Measurements from ENCODE around the gene NRCAM. TPM values are rescaled to one million over a fixed set of nuclear protein-coding genes. Genes with fewer than 3 reads are reported as not detected.

NRCAM gene
- total RNA-seq, 2 donors from 2014 or later = 17.9 to 28.2 TPM

DNA sequence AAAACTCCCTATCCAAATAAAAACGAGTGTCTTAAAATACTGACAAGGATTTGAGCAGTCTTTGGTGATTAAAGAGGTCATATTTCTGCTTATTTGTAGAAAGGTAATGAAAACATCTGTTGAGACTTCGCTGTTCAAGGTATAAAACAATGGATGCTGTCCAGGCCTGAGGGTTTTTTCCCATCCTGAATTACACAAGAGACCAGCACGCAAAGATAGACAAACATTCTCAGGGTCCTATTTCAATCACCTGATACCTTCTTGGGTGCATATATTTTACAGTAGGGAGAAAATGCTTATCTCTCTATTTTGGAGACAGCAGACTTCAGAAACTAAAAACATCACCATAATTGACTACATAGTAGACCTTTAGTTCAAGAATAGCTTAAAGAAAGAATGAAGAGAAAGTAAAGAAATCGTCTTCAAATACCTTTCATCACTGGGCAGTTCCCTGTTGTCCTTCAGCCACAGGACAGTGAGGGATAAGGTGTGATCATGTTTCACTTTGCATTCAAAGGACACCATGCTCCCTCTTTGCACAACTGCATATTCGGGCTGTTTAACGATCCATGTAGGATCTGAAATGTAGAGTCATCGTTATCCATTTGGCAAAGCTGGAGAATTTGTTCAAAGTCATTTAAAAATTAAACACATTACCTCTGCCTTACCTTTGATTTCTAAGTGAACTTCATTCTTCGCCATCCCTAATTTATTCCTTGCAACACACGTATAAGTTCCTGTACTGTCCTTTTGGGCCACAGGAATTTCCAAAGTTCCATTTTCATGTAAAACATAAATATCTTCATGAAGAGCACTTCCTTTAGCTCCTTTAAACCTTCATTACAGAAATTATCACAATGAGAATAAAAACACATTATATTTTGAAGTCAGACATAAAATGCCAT lies 262.4 kb downstream of the NRCAM start:
- H3K4me3 ChIP-seq (ENCODE audit: low read length) = no peak overlapping the region
- no peak overlapping the region for H3K4me3 Mint-ChIP-seq
- no peak overlapping the region for H3K9ac ChIP-seq (ENCODE audit: extremely low read depth, low read length, poor library complexity, severe bottlenecking)
- no peak for TF ChIP-seq CTCF (conservative IDR thresholded peaks at IDR 0.05)
- H3K27me3 ChIP-seq (ENCODE audit: control insufficient read depth, insufficient read depth, low read length, poor library complexity, severe bottlenecking) = no peaks in the 10 kb centered on the region
- H3K27ac ChIP-seq (ENCODE audit: low read depth, low read length) = no peak overlapping the region
- no peaks in the 10 kb centered on the region for H3K27me3 Mint-ChIP-seq (ENCODE audit: insufficient read depth)
- peaks cover 4% of the 10 kb centered on the region for H3K9me3 Mint-ChIP-seq
- H3K27ac Mint-ChIP-seq = no peak overlapping the region
- no peak for DNase-seq
- no peaks in the 10 kb centered on the region for H3K4me1 Mint-ChIP-seq
- H3K36me3 Mint-ChIP-seq (ENCODE audit: low read depth) = peaks cover 26% of the 10 kb centered on the region
- H3K9me3 ChIP-seq (ENCODE audit: control insufficient read depth, low read length) = no peaks in the 10 kb centered on the region
- H3K36me3 ChIP-seq (ENCODE audit: control insufficient read depth, insufficient read depth, low read length) = peaks cover 19% of the 10 kb centered on the region
- no peaks in the 10 kb centered on the region for H3K4me1 ChIP-seq (ENCODE audit: control insufficient read depth, insufficient read depth, low read length)
- WGBS, 2 experiments (ENCODE audit: insufficient coverage in 1 of 2, insufficient read length in 1 of 2) = 84 to 87% methylated on average over 7 to 9 of the region's 9 CpGs

GRCh38 chr7:108190891-108191290 lies 265.3 kb downstream of the NRCAM start:
- H3K36me3 ChIP-seq (ENCODE audit: control insufficient read depth, insufficient read depth, low read length) = peaks cover 19% of the 10 kb centered on the region
- no peaks in the 10 kb centered on the region for H3K4me1 Mint-ChIP-seq
- TF ChIP-seq CTCF (conservative IDR thresholded peaks at IDR 0.05) = no peak
- no peak overlapping the region for H3K27ac Mint-ChIP-seq
- no peak overlapping the region for H3K9ac ChIP-seq (ENCODE audit: extremely low read depth, low read length, poor library complexity, severe bottlenecking)
- 92 to 97% methylated on average over 4 of the region's 4 CpGs for WGBS, 2 experiments (ENCODE audit: insufficient coverage in 1 of 2, insufficient read length in 1 of 2)
- peaks cover 4% of the 10 kb centered on the region for H3K9me3 Mint-ChIP-seq
- no peak overlapping the region for H3K4me3 ChIP-seq (ENCODE audit: low read length)
- no peaks in the 10 kb centered on the region for H3K27me3 Mint-ChIP-seq (ENCODE audit: insufficient read depth)
- H3K36me3 Mint-ChIP-seq (ENCODE audit: low read depth) = peaks cover 31% of the 10 kb centered on the region
- no peak overlapping the region for H3K4me3 Mint-ChIP-seq
- H3K4me1 ChIP-seq (ENCODE audit: control insufficient read depth, insufficient read depth, low read length) = no peaks in the 10 kb centered on the region
- no peak for DNase-seq
- H3K9me3 ChIP-seq (ENCODE audit: control insufficient read depth, low read length) = no peaks in the 10 kb centered on the region
- H3K27ac ChIP-seq (ENCODE audit: low read depth, low read length) = no peak overlapping the region
- H3K27me3 ChIP-seq (ENCODE audit: control insufficient read depth, insufficient read depth, low read length, poor library complexity, severe bottlenecking) = no peaks in the 10 kb centered on the region

GRCh38 chr7:108189733-108190388 lies 266.4 kb downstream of the NRCAM start:
- TF ChIP-seq CTCF (conservative IDR thresholded peaks at IDR 0.05) = no peak
- no peak for DNase-seq
- no peak overlapping the region for H3K4me3 Mint-ChIP-seq
- no peaks in the 10 kb centered on the region for H3K27me3 Mint-ChIP-seq (ENCODE audit: insufficient read depth)
- H3K27me3 ChIP-seq (ENCODE audit: control insufficient read depth, insufficient read depth, low read length, poor library complexity, severe bottlenecking) = no peaks in the 10 kb centered on the region
- H3K4me1 ChIP-seq (ENCODE audit: control insufficient read depth, insufficient read depth, low read length) = no peaks in the 10 kb centered on the region
- no peak overlapping the region for H3K27ac ChIP-seq (ENCODE audit: low read depth, low read length)
- peaks cover 4% of the 10 kb centered on the region for H3K9me3 Mint-ChIP-seq
- H3K4me1 Mint-ChIP-seq = no peaks in the 10 kb centered on the region
- peaks cover 19% of the 10 kb centered on the region for H3K36me3 ChIP-seq (ENCODE audit: control insufficient read depth, insufficient read depth, low read length)
- H3K27ac Mint-ChIP-seq = no peak overlapping the region
- 79% methylated on average over 5 to 7 of the region's 7 CpGs for whole genome bisulfite sequencing, 2 experiments (ENCODE audit: insufficient coverage in 1 of 2, insufficient read length in 1 of 2)
- H3K9me3 ChIP-seq (ENCODE audit: control insufficient read depth, low read length) = no peaks in the 10 kb centered on the region
- peaks cover 33% of the 10 kb centered on the region for H3K36me3 Mint-ChIP-seq (ENCODE audit: low read depth)
- H3K4me3 ChIP-seq (ENCODE audit: low read length) = no peak overlapping the region
- H3K9ac ChIP-seq (ENCODE audit: extremely low read depth, low read length, poor library complexity, severe bottlenecking) = no peak overlapping the region
